Measurements from ENCODE around the gene SETBP1. TPM values are rescaled to one million over a fixed set of nuclear protein-coding genes. Genes with fewer than 3 reads are reported as not detected.

Gene SETBP1
- total RNA-seq, 1 experiment from 2014 or later = 0.05 TPM

DNA sequence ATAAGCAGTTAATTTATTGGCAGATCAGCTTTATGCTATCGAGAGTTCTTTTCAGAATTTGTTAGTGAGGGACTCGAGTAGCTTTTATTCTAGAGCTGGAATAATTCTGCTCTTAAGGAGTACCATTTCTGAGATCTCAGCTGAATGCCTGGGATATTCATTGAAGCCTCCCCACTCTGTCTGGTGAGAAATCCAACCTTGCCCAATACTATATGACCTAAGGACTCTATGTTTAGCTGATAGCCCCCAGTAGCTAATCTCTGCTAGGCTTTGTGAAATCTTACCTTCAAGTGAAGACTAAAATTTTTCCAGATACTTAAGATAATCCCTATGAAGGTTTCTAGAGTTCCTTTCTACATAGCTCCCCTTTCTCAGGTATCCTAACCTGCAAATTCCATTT is 261.4 kb downstream of the SETBP1 start:
- Histone ChIP-seq H3K4me2 (ENCODE audit: low read length) (no peak overlapping the region), H3K79me2 (ENCODE audit: insufficient read depth, low read length) (no peaks in the 10 kb centered on the region), H3K27me3 (ENCODE audit: insufficient read depth, low read length) (no peaks in the 10 kb centered on the region), H3K9ac (ENCODE audit: low read length) (no peak overlapping the region), H3K4me1 (ENCODE audit: control insufficient read depth in 1 of 2, insufficient read depth in 2 of 2, low read length in 2 of 2) (no peaks in the 10 kb centered on the region), H3K27ac (ENCODE audit: low read depth, low read length) (no peak overlapping the region), H2AFZ (ENCODE audit: low read depth, low read length, poor library complexity, severe bottlenecking) (no peak overlapping the region), H3K9me3 (ENCODE audit: control insufficient read depth in 1 of 2, insufficient read depth in 1 of 2, low read depth in 1 of 2, low read length in 2 of 2) (peaks cover 0 to 18% of the 10 kb centered on the region in 2 experiments; a peak in 2 of 4 replicates), H3K4me3 (replicated peaks in 1 of 2; ENCODE audit: low read depth in 1 of 2, low read length in 2 of 2) (no peak overlapping the region), H4K20me1 (ENCODE audit: insufficient read depth) (no peaks in the 10 kb centered on the region), H3K36me3 (ENCODE audit: control insufficient read depth in 1 of 2, insufficient read depth in 2 of 2, low read length in 2 of 2) (no peaks in the 10 kb centered on the region), H3K9me2 (ENCODE audit: insufficient read depth) (no peaks in the 10 kb centered on the region)
- ATAC-seq (no peak), DNase-seq (ENCODE audit: low read depth, low spot score) (no peak)
- CTCF ChIA-PET = no interaction called here
- intact Hi-C loops (cut with micrococcal nuclease) = no loop called here
- RAD21 ChIA-PET (ENCODE audit: low non-redundant PET in 1 of 2, low total read pairs in 2 of 2, uncharacterized antibody in 2 of 2, unreplicated experiment in 2 of 2) = no interaction called here
- TF ChIP-seq EGR1 (IDR thresholded peaks at IDR 0.05; ENCODE audit: low read depth) (no peak), TCF7L2 (IDR thresholded peaks at IDR 0.05; ENCODE audit: borderline replicate concordance, extremely low read depth, insufficient read depth, insufficient read length) (no peak), CEBPB (IDR thresholded peaks at IDR 0.05; ENCODE audit: low read depth) (no peak), CBX3 (IDR thresholded peaks at IDR 0.05; ENCODE audit: low read depth) (no peak), REST (IDR thresholded peaks at IDR 0.05; ENCODE audit: low read depth) (no peak), ELF1 (IDR thresholded peaks at IDR 0.05; ENCODE audit: borderline replicate concordance, low read depth) (no peak), EZH2 (IDR thresholded peaks at IDR 0.05) (no peak), JUND (IDR thresholded peaks at IDR 0.05) (no peak), ZFX (IDR thresholded peaks at IDR 0.05) (no peak), EZH2phosphoT487 (IDR thresholded peaks at IDR 0.05; ENCODE audit: borderline replicate concordance) (no peak), FOSL1 (IDR thresholded peaks at IDR 0.05; ENCODE audit: low read depth) (no peak), SRF (IDR thresholded peaks at IDR 0.05; ENCODE audit: low read depth) (no peak), ZNF274 (IDR thresholded peaks at IDR 0.05; ENCODE audit: low read depth, low read length) (no peak), SP1 (IDR thresholded peaks at IDR 0.05; ENCODE audit: low read depth) (no peak), SIN3A (IDR thresholded peaks at IDR 0.05; ENCODE audit: low read depth) (no peak), YY1 (IDR thresholded peaks at IDR 0.05; ENCODE audit: extremely low read depth, insufficient replicate concordance, low read depth, low read length) (no peak)
- TF ChIP-seq, protein P1, sequence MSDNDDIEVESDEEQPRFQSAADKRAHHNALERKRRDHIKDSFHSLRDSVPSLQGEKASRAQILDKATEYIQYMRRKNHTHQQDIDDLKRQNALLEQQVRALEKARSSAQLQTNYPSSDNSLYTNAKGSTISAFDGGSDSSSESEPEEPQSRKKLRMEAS (IDR thresholded peaks at IDR 0.05) = no peak
- TF ChIP-seq, protein P2, sequence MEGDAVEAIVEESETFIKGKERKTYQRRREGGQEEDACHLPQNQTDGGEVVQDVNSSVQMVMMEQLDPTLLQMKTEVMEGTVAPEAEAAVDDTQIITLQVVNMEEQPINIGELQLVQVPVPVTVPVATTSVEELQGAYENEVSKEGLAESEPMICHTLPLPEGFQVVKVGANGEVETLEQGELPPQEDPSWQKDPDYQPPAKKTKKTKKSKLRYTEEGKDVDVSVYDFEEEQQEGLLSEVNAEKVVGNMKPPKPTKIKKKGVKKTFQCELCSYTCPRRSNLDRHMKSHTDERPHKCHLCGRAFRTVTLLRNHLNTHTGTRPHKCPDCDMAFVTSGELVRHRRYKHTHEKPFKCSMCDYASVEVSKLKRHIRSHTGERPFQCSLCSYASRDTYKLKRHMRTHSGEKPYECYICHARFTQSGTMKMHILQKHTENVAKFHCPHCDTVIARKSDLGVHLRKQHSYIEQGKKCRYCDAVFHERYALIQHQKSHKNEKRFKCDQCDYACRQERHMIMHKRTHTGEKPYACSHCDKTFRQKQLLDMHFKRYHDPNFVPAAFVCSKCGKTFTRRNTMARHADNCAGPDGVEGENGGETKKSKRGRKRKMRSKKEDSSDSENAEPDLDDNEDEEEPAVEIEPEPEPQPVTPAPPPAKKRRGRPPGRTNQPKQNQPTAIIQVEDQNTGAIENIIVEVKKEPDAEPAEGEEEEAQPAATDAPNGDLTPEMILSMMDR (IDR thresholded peaks at IDR 0.05 in 2 of 3, conservative IDR thresholded peaks at IDR 0.05 in 1 of 3; ENCODE audit: borderline replicate concordance in 1 of 3, insufficient read depth in 1 of 3, low read depth in 2 of 3, low read length in 2 of 3) = no peak
- TF ChIP-seq, protein P3, sequence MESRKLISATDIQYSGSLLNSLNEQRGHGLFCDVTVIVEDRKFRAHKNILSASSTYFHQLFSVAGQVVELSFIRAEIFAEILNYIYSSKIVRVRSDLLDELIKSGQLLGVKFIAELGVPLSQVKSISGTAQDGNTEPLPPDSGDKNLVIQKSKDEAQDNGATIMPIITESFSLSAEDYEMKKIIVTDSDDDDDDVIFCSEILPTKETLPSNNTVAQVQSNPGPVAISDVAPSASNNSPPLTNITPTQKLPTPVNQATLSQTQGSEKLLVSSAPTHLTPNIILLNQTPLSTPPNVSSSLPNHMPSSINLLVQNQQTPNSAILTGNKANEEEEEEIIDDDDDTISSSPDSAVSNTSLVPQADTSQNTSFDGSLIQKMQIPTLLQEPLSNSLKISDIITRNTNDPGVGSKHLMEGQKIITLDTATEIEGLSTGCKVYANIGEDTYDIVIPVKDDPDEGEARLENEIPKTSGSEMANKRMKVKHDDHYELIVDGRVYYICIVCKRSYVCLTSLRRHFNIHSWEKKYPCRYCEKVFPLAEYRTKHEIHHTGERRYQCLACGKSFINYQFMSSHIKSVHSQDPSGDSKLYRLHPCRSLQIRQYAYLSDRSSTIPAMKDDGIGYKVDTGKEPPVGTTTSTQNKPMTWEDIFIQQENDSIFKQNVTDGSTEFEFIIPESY (IDR thresholded peaks at IDR 0.05; ENCODE audit: extremely low read depth, insufficient replicate concordance, low read length) = no peak
- POLR2A ChIA-PET = no interaction called here
- no TSS peak for BruUV-seq (replicated peaks)
